ENCODE results near the gene SH3BP5.

DNA sequence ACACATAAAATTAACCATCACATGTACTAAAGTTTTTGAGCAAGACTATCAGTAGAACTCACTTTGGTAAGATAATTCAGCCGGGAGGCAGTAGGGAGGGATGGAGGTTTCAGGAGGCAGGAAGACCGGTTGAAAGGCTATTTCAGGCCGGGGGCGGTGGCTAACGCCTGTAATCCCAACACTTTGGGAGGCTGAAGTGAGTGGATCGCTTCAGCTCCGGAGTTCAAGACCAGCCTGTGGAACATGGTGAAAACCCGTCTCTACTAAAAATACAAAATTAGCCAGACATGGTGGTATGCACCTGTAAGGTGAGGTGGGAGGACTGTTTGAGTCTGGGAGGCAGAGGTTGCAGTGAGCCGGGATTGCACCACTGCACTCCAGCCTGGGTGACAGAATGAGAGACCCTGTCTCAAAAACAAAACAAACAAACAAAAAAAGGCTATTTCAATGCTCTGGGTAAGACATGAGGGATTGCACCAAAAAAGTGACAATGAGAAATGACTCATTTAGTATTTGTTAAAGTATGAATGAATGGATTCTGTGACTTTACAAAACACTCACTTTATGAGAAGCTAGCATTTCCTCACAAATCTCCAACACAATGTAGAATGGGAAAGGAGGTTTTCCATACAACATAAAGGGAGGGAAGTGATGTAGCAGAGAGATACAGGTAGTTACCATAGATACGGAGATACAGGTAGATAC, 43.9 kb downstream of the SH3BP5 start:
- TF ChIP-seq EZH2 (IDR thresholded peaks at IDR 0.05; ENCODE audit: borderline replicate concordance, low read length), result no peak
- TF ChIP-seq, protein P1, sequence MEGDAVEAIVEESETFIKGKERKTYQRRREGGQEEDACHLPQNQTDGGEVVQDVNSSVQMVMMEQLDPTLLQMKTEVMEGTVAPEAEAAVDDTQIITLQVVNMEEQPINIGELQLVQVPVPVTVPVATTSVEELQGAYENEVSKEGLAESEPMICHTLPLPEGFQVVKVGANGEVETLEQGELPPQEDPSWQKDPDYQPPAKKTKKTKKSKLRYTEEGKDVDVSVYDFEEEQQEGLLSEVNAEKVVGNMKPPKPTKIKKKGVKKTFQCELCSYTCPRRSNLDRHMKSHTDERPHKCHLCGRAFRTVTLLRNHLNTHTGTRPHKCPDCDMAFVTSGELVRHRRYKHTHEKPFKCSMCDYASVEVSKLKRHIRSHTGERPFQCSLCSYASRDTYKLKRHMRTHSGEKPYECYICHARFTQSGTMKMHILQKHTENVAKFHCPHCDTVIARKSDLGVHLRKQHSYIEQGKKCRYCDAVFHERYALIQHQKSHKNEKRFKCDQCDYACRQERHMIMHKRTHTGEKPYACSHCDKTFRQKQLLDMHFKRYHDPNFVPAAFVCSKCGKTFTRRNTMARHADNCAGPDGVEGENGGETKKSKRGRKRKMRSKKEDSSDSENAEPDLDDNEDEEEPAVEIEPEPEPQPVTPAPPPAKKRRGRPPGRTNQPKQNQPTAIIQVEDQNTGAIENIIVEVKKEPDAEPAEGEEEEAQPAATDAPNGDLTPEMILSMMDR (conservative IDR thresholded peaks at IDR 0.05 in 1 of 2, IDR thresholded peaks at IDR 0.05 in 1 of 2; ENCODE audit: extremely low read depth in 1 of 2, insufficient read depth in 1 of 2, low read depth in 1 of 2, low read length in 2 of 2), result no peak

Data from mammary epithelial cell (primary cell).